Measurements from ENCODE around the gene ALDH2. TPM values are rescaled to one million over a fixed set of nuclear protein-coding genes. Genes with fewer than 3 reads are reported as not detected.
"Not testable (repeated sequence)": the region's sequence is repeated elsewhere in the genome, so short reads cannot be mapped to it uniquely, and the experiment has no call there.

ALDH2 gene
- total RNA-seq, 4 donors from 2014 or later: 151 to 179 (median 157) TPM

- no peak for DNase-seq (ENCODE audit: low spot score in 2 of 2)
- intact Hi-C loops (cut with DNase I; ENCODE audit: low total_unique reads): loop anchor here (1.0 kb wide), 1 partner anchor 42 kb away; no protein-coding TSS in a partner anchor
- 80 to 84% methylated on average over 4 of the region's 4 CpGs for WGBS, 2 donors
- H3K4me3 ChIP-seq (ENCODE audit: low read depth, poor library complexity, severe bottlenecking): no peak overlapping the region
- TF ChIP-seq CTCF (IDR thresholded peaks at IDR 0.05): no peak
- no peak for TF ChIP-seq POLR2A (IDR thresholded peaks at IDR 0.05)
Measured at GRCh38 chr12:111732786-111733185, 33.9 kb upstream of the ALDH2 start.

- intact Hi-C loops (cut with DNase I; ENCODE audit: low total_unique reads): loop anchor here (1.0 kb wide), 1 partner anchor 41 kb away; no protein-coding TSS in a partner anchor
- TF ChIP-seq CTCF (IDR thresholded peaks at IDR 0.05): no peak
- 80 to 86% methylated on average over 8 of the region's 8 CpGs for WGBS, 2 donors
- DNase-seq (ENCODE audit: low spot score in 2 of 2): no peak
- H3K4me3 ChIP-seq (ENCODE audit: low read depth, poor library complexity, severe bottlenecking): no peak overlapping the region
Measured at GRCh38 chr12:111733340-111733915, 33.3 kb upstream of the ALDH2 start.

- 95% methylated on average over 9 of the region's 9 CpGs for WGBS, 2 donors
- intact Hi-C loops (cut with DNase I; ENCODE audit: low total_unique reads); H3K4me3 ChIP-seq (ENCODE audit: low read depth, poor library complexity, severe bottlenecking); DNase-seq (ENCODE audit: low spot score in 2 of 2): not testable (repeated sequence)
Measured at GRCh38 chr12:111739524-111739923, 27.2 kb upstream of the ALDH2 start.

GRCh38 chr12:111741235-111741812, 25.4 kb upstream of the ALDH2 start:
- DNase-seq (ENCODE audit: low spot score in 2 of 2): no peak
- no peak overlapping the region for H3K4me3 ChIP-seq (ENCODE audit: low read depth, poor library complexity, severe bottlenecking)
- 70% methylated on average over 4 of the region's 4 CpGs for WGBS, 2 donors
- intact Hi-C loops (cut with DNase I; ENCODE audit: low total_unique reads): no loop called here
- TF ChIP-seq CTCF (IDR thresholded peaks at IDR 0.05) (no peak), POLR2A (IDR thresholded peaks at IDR 0.05) (no peak)

- no peak for DNase-seq (ENCODE audit: low spot score in 2 of 2)
- TF ChIP-seq CTCF (IDR thresholded peaks at IDR 0.05) (no peak), POLR2A (IDR thresholded peaks at IDR 0.05) (no peak)
- 88 to 91% methylated on average over 4 of the region's 4 CpGs for WGBS, 2 donors
- no peak overlapping the region for H3K4me3 ChIP-seq (ENCODE audit: low read depth, poor library complexity, severe bottlenecking)
- intact Hi-C loops (cut with DNase I; ENCODE audit: low total_unique reads): no loop called here
Measured at GRCh38 chr12:111745211-111745610, 21.5 kb upstream of the ALDH2 start.

GRCh38 chr12:111747333-111747732, 19.4 kb upstream of the ALDH2 start:
- WGBS, 2 donors: 86 to 88% methylated on average over 9 of the region's 9 CpGs
- TF ChIP-seq CTCF (IDR thresholded peaks at IDR 0.05) (no peak), POLR2A (IDR thresholded peaks at IDR 0.05) (no peak)
- intact Hi-C loops (cut with DNase I; ENCODE audit: low total_unique reads): no loop called here
- no peak overlapping the region for H3K4me3 ChIP-seq (ENCODE audit: low read depth, poor library complexity, severe bottlenecking)
- DNase-seq (ENCODE audit: low spot score in 2 of 2): no peak
